Activated CD4-positive, alpha-beta T cell treated with anti-CD3 and anti-CD28 coated beads, Interleukin-2, amount 10 ng/mL, durations not matched to agents 24 days and 14 days (primary cell): ENCODE data around the gene RRAS2. TPM values are rescaled to one million over a fixed set of nuclear protein-coding genes. Genes with fewer than 3 reads are reported as not detected.
"Not testable (repeated sequence)": the region's sequence is repeated elsewhere in the genome, so short reads cannot be mapped to it uniquely, and the experiment has no call there.

ENCODE experiments used
- DNase-seq: peaks from one replicate; pipeline ENCODE4 v3.0.0; 2022
- H3K27ac Mint-ChIP-seq: one replicate; pipeline ENCODE4 v1.8.0; 2022; ENCODE audit warnings: mild to moderate bottlenecking, mixed read lengths
- H3K27me3 Mint-ChIP-seq: one replicate; pipeline ENCODE4 v1.8.0; 2022; ENCODE audit warnings: mixed read lengths
- H3K36me3 Mint-ChIP-seq: one replicate; pipeline ENCODE4 v1.8.0; 2022; ENCODE audit warnings: low read depth, mild to moderate bottlenecking, mixed read lengths
- H3K4me1 Mint-ChIP-seq: one replicate; pipeline ENCODE4 v1.8.0; 2021; ENCODE audit warnings: mixed read lengths
- H3K4me3 Mint-ChIP-seq: one replicate; pipeline ENCODE4 v1.8.0; 2022; ENCODE audit warnings: mild to moderate bottlenecking, moderate library complexity, mixed read lengths
- H3K9me3 Mint-ChIP-seq: one replicate; pipeline ENCODE4 v1.8.0; 2021; ENCODE audit warnings: mixed read lengths
- intact Hi-C: fragments of 100-400 bp; cut with micrococcal nuclease; formaldehyde crosslinking; loops from one replicate; pipeline ENCODE4 v1.15.1; 2023
- total RNA-seq: library from RNA; stranded (reverse); gene quantifications from 2 replicates; pipeline ENCODE4 v1.2.3, GENCODE V29; 2022

The RRAS2 gene
- total RNA-seq, 1 donor from 2014 or later, result 78.9 TPM

DNA sequence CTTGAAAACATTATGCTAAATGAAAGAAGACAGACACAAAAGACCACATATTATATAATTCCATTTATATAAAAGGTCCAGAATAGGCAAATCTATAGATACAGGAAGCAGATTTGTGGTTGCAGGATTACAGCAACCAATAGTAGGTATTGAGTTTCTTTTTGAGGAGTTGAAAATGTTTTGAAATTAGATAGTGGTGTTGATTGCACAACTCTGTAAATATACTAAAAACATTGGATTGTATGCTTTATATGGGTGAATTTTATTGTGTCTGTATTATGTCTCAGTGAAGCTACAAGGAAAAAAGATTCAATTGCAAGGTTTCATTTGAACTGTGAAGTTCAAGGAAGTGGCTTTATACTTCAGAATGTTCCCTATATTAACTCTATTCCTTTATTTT, 3.0 kb upstream of the RRAS2 start:
- Mint-ChIP-seq H3K9me3 (no peaks in the 10 kb centered on the region), H3K4me3 (no peak overlapping the region), H3K36me3 (peaks cover 3% of the 10 kb centered on the region), H3K27ac (no peak overlapping the region), H3K27me3 (peaks cover 5% of the 10 kb centered on the region), H3K4me1 (peaks cover 30% of the 10 kb centered on the region)
- DNase-seq, result no peak
- intact Hi-C loops, result no loop called here

DNA sequence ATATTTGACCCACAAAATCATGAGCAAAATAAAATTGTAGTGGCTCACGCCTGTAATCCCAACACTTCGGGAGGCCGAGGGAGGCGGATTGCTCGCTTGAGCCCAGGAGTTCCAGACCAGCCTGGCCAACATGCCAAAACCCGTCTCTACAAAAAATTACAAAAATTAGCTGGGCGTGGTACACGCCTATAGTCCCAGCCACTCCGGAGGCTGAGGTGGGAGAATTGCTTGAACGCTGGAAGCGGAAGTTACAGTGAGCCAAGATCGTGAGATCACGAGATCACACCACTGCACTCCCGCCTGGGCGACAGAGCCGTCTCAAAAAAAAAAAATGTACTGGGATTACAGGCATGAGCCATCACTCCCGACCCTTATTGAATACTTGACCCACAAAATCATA, 2.0 kb upstream of the RRAS2 start:
- Mint-ChIP-seq H3K9me3 (no peaks in the 10 kb centered on the region), H3K4me1 (peaks cover 35% of the 10 kb centered on the region), H3K27me3 (peaks cover 5% of the 10 kb centered on the region), H3K4me3 (no peak overlapping the region), H3K36me3 (peaks cover 8% of the 10 kb centered on the region), H3K27ac (no peak overlapping the region)
- DNase-seq, result no peak
- intact Hi-C loops, result no loop called here

DNA sequence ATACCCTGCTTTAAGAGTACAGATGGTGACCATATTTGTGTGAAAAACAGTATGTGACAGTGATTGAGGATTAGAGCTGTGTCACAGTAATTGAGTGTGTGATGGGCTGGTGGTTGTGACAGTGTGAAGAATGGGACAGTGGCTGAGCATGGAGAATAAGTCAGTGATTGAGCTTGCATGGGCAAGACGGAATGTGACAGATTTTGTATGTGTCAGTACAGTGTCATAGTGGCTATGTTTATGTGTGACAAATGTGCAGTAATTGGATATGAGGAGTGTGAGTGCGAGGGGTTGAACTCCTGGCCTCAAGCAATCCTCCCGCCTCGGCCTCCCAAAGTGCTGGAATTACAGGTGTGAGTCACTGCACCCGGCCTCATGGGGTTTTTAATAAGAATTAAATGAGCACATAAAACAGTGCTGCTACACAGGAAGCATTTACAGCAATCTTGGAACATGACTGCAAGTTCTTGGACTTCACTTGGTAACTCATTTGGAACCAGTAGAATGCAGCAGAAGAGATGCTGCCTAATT, 583 bp upstream of the RRAS2 start:
- Mint-ChIP-seq H3K4me3 (peak overlapping the region; percentile 63), H3K36me3 (peaks cover 13% of the 10 kb centered on the region), H3K4me1 (peaks cover 42% of the 10 kb centered on the region), H3K27me3 (peaks cover 5% of the 10 kb centered on the region), H3K9me3 (no peaks in the 10 kb centered on the region), H3K27ac (peak overlapping the region; percentile 0)
- intact Hi-C loops, result loop anchor here (1.0 to 5.0 kb wide), 4 partner anchors 8 to 87 kb away; no protein-coding TSS in a partner anchor
- DNase-seq, result no peak

DNA sequence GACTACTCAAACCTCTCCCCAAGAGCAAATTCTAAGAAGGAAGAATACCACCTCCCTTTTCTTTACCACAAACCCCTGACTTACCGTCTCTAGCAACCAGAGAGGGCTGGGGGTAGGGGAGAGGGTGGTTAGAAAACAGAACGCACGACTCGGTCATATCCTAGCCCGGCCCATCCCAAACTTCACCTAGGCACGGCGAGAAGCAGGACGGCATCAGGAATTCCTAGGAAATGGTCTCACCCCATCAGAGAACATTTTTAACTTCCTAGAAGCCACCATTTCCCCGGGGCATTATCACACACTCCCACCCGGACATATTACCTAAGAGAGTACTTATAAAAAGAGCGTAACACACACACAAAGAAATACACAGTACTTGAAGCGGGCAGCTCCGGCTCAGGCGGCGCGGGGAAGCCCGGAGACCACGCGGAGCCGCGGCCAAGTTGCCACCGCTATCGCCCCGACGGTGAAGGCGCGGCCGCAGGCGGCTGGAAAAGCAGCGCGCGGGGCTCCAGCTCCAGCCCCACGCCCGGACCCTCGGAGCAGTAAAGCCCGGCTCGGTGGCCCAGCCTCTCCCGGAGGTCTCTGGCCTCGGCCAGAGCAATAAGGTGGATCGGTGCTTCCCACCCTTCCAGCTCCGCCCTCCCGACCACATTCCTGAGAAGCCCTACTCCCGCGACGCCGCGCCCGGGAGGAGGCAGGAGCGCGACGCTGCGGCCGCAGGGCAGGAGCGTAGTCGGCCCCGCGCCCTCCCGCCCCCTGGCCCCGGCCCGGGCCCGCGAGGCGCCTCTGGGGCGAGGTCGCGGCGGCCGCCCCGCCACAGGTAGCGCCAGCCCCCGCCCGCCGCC, 878 bp downstream of the RRAS2 start:
- Mint-ChIP-seq H3K27me3 (peaks cover 5% of the 10 kb centered on the region), H3K27ac (peak overlapping the region; percentile 86), H3K4me1 (peaks cover 49% of the 10 kb centered on the region), H3K9me3 (no peaks in the 10 kb centered on the region), H3K36me3 (peaks cover 21% of the 10 kb centered on the region), H3K4me3 (peak overlapping the region; percentile 90)
- intact Hi-C loops, result loop anchor here (1.0 to 5.0 kb wide), 6 partner anchors 21 to 141 kb away; partner anchors contain the start of gene COPB1
- DNase-seq, result peak; percentile 83

DNA sequence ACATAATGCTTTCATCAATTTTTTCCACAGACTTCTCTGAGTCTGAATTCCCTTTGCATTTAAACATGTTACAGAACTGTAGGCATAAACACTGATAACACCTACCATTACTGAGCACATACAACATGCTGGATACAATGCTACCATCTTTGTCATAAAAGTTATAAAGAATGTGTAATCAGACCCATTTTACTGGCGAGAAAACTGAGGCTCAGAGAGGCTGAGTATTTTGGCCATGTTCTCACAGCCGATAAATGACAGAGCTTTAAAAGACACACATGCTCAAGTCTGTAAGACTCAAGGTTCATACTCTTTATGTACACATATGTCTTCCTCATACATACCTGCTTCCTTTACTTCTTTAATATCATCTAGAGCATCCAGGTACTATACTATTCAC, 2.6 kb downstream of the RRAS2 start:
- Mint-ChIP-seq H3K36me3 (peaks cover 25% of the 10 kb centered on the region), H3K9me3 (no peaks in the 10 kb centered on the region), H3K27ac (peak overlapping the region; percentile 17), H3K4me1 (peaks cover 42% of the 10 kb centered on the region), H3K27me3 (peaks cover 3% of the 10 kb centered on the region), H3K4me3 (peak overlapping the region; percentile 90)
- no peak for DNase-seq
- intact Hi-C loops, result loop anchor here (2.0 to 5.0 kb wide), 3 partner anchors 36 to 84 kb away; no protein-coding TSS in a partner anchor

DNA sequence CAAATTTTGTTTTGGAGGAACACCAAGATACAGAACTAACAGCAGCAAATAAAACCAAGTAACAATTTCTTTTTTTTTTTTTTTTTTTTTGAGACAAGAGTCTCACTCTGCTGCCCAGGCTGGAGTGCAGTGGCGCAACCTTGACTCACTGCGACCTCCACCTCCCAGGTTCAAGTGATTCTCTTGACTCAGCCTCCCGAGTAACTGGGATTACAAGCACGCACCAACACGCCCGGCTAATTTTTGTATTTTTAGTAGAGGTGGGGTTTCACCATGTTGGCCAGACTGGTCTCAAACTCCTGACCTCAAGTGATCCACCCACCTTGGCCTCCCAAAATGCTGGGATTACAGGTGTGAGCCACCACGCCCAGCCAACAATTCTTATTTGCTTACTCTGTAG, 4.4 kb downstream of the RRAS2 start:
- H3K4me3 Mint-ChIP-seq, H3K27ac Mint-ChIP-seq, H3K27me3 Mint-ChIP-seq, DNase-seq, H3K9me3 Mint-ChIP-seq: not testable (repeated sequence)
- peaks cover 47% of the 10 kb centered on the region for H3K4me1 Mint-ChIP-seq
- intact Hi-C loops, result loop anchor here (5.0 kb wide), 1 partner anchor 82 kb away; no protein-coding TSS in a partner anchor
- peaks cover 39% of the 10 kb centered on the region for H3K36me3 Mint-ChIP-seq

DNA sequence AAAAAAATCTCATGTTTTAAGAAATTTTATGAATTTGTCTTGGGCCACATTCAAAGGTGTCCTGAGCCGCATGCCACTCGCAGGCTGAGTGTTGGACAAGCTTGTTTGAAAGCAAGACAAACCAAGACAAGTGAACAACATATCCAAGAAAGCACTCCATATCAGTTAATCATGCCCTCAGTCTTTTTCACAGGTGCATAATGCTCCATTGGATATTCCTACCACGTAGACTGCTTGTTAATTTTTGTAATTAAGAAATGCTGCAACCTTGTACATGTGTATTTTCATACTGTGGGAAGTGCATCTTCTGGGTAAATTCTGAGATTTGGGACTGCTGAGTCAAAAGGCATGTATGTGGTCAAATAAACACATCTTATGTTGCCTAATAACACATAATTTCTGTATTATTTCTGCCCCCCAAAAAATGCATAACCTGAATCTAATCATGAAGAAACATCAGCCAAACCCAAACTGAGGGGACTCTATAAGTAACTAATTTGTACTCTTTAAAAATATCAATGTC, 8.2 kb downstream of the RRAS2 start:
- Mint-ChIP-seq H3K27me3 (no peaks in the 10 kb centered on the region), H3K4me3 (no peak overlapping the region), H3K9me3 (peaks cover 21% of the 10 kb centered on the region), H3K27ac (no peak overlapping the region), H3K4me1 (peaks cover 37% of the 10 kb centered on the region), H3K36me3 (peaks cover 55% of the 10 kb centered on the region)
- intact Hi-C loops, result no loop called here
- no peak for DNase-seq

DNA sequence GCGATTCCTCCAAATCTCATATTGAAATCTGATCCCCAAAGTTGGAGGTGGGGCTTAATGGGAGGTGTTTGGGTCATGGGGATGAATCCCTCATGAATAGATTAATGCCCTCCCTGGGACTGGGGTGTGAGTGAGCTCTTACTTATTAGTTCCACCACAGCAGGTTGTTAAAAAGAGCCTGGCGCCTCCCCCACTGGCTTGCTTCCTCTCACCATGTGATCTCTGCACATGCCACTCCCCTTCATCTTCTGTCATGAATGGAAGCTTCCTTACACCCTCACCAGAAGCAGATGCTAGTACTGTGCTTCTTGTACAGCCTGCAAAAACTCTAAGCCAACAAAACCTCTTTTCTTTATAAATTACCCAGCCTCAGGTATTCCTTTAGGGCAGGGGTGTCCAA, 8.8 kb downstream of the RRAS2 start:
- no peak for DNase-seq
- Mint-ChIP-seq H3K9me3 (peaks cover 24% of the 10 kb centered on the region), H3K4me3 (no peak overlapping the region), H3K36me3 (peaks cover 59% of the 10 kb centered on the region), H3K4me1 (peaks cover 35% of the 10 kb centered on the region), H3K27ac (no peak overlapping the region), H3K27me3 (no peaks in the 10 kb centered on the region)
- intact Hi-C loops, result no loop called here

DNA sequence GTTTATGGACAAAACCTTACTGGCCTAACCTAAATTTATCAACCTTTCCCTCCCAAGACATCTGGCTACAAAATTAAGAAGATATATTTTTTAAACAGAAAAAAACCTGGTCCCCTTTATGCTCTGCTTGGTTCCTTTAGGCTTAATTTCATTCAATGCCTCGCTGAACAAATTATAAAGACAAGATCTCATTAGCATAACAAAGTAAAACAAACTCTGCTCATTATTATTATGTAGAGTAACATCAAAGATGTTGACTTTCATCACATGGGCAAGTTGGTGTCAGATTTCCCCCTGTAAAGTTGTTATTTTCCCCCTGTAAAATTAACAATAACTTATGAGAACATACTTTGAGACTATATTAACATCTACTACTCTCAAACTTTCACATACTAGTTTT, 11.0 kb downstream of the RRAS2 start:
- peaks cover 31% of the 10 kb centered on the region for H3K4me1 Mint-ChIP-seq
- H3K27ac Mint-ChIP-seq, result no peak overlapping the region
- peaks cover 58% of the 10 kb centered on the region for H3K36me3 Mint-ChIP-seq
- H3K9me3 Mint-ChIP-seq, result peaks cover 30% of the 10 kb centered on the region
- no peaks in the 10 kb centered on the region for H3K27me3 Mint-ChIP-seq
- intact Hi-C loops, result no loop called here
- H3K4me3 Mint-ChIP-seq, result no peak overlapping the region
- peak; percentile 1 for DNase-seq

DNA sequence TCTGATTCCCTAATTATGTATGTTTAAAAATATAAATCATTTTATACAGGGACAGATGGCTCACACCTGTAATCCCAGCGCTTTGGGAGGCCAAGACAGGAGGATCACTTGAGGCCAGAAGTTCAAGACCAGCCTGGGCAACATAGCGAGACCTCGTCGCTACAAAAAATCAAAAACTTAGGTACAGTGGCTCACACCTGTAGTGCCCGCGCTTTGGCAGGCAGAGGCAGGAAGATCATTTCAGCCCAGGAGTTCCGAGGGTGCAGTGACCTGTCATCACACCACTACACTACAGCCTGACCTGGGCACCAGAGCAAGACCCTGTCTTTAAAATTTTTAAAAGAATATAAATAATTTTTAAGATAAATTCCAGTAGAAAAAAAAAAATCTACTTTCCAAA, 11.5 kb downstream of the RRAS2 start:
- Mint-ChIP-seq H3K9me3 (peaks cover 30% of the 10 kb centered on the region), H3K27ac (no peak overlapping the region), H3K27me3 (no peaks in the 10 kb centered on the region), H3K36me3 (peaks cover 57% of the 10 kb centered on the region), H3K4me3 (no peak overlapping the region), H3K4me1 (peaks cover 31% of the 10 kb centered on the region)
- peak; percentile 17 for DNase-seq
- intact Hi-C loops, result no loop called here

DNA sequence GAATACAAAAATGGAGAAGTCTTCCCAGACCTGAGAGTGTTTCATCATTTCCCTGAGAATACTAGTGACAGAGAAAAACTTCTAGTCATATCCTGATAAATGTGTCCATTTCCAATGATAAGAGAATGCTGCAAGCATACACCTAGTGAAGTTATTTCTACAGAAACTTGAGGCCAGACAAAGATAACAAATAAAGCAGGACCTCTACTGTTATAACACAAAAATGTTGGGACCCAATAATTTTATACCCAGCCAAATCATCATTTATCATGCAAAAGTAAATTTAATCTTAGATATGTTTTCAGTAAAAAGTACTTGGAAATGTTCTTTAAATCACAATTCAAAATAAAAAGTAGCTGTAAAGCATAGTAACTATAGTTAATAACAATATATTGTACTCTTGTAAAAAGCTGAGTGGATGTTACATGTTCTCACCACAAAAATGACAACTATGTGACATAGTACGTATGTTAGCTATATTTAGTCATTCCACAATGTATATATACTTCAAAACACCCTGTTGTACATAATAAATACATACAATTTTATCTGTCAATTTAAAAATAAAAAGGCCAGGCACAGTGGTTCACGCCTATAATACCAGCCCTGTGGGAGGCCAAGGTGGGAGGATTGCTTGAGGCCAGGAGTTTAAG, 12.6 kb downstream of the RRAS2 start:
- intact Hi-C loops, result no loop called here
- Mint-ChIP-seq H3K36me3 (peaks cover 63% of the 10 kb centered on the region), H3K4me3 (no peak overlapping the region), H3K27ac (no peak overlapping the region), H3K4me1 (peaks cover 38% of the 10 kb centered on the region), H3K9me3 (peaks cover 37% of the 10 kb centered on the region), H3K27me3 (no peaks in the 10 kb centered on the region)
- peak; percentile 2 for DNase-seq

DNA sequence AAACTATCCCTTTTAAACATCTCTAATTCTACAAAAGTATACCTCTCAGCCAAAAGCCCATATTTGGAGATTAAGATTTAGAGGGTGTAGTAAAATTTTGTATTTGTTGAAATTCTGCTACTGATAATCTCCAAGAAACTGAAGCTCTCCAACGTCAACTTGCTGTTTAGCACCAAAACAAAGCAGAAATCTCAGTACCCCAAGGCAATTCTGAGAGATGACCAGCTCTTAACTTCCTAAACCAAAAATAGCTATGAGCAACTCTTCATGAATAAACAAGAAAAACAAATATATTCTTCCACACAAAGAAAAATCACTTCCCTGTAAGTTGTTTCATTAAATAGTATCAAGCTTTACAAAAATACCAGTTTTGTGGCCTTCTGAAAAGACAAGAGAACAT, 13.3 kb downstream of the RRAS2 start:
- Mint-ChIP-seq H3K4me3 (no peak overlapping the region), H3K36me3 (peaks cover 63% of the 10 kb centered on the region)

DNA sequence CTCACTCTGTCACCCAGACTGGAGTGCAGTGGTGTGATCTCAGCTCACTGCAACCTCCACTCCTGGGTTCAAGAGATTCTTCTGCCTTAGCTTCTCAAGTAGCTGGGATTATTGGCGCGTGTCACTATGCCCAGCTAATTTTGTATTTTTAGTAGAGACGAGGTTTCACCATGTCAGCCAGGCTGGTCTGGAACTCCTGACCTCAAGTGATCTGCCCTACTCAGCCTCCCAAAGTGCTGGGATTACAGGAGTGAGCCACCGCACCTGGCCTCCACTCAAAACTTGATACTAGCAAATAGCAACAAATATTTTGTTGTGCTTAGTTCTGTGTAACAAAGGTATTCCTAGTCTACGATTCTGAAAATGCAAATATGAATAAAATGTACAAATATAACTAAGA, 14.0 kb downstream of the RRAS2 start:
- intact Hi-C loops, H3K27me3 Mint-ChIP-seq, H3K27ac Mint-ChIP-seq, H3K4me3 Mint-ChIP-seq: not testable (repeated sequence)
- peak; percentile 35 for DNase-seq
- H3K36me3 Mint-ChIP-seq, result peaks cover 60% of the 10 kb centered on the region
- peaks cover 39% of the 10 kb centered on the region for H3K9me3 Mint-ChIP-seq
- H3K4me1 Mint-ChIP-seq, result peaks cover 43% of the 10 kb centered on the region

More for the DNA sequence above, 13.3 kb downstream of the RRAS2 start:
- no peak for DNase-seq
- Mint-ChIP-seq H3K9me3 (peaks cover 42% of the 10 kb centered on the region), H3K27me3 (no peaks in the 10 kb centered on the region), H3K4me1 (peaks cover 44% of the 10 kb centered on the region), H3K27ac (no peak overlapping the region)
- intact Hi-C loops, result no loop called here

DNA sequence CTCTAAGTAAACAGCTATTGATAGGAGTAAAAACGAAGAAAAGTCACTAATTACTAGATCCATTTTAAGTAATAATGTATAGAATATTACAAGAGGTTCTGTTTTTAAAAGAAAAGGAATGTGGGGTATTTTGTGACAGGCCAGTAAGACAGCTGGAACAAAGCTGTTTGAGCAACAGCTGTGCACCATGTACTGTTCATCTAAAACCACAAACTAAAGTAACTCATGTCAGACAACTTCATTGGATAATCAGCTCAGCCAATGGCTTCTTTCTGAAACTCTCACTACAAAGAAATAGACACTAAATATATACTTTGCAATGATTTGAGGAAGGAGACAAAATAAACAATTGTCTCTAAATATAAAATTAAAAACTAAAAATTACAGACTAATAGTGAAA, 16.1 kb downstream of the RRAS2 start:
- Mint-ChIP-seq H3K36me3 (peaks cover 51% of the 10 kb centered on the region), H3K9me3 (peaks cover 25% of the 10 kb centered on the region), H3K4me1 (peaks cover 42% of the 10 kb centered on the region), H3K4me3 (no peak overlapping the region), H3K27ac (no peak overlapping the region), H3K27me3 (no peaks in the 10 kb centered on the region)
- intact Hi-C loops, result no loop called here
- peak; percentile 9 for DNase-seq
